ENCODE measurements around the gene GARIN5A. TPM values are rescaled to one million over a fixed set of nuclear protein-coding genes. Genes with fewer than 3 reads are reported as not detected.

GARIN5A gene
- polyA plus RNA-seq, 1 donor (not counting 4 experiments of a cell fraction or from before 2014, with no cell fraction given) = 0.37 TPM

DNA sequence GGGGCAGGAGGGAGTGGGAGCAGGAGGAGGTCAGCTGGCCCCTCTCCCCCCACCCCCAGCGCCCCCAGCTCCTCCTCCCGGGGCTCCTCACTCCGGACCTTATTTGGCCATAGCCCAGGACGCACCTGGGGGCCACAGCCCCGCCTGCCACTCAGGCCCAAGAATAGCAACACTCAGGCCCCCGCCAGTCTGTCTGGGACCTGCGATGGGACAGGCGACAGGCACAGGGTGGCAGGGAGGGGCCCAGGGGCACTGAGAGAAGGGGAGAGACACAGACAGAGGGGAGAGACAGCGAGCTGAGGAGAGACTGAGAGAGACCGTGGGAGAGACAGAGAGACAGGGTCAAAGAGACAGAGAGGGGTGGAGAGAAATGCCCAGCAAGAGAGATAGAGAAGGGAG is 24.1 kb upstream of the GARIN5A start:
- dilution Hi-C loops (cut with MboI; ENCODE audit: extremely low pct_ligation_motif_present, low sequenced_read_pairs) = no loop called here
- Histone ChIP-seq H3K36me3 (ENCODE audit: control insufficient read depth in 2 of 2, extremely low read depth in 1 of 2, insufficient read depth in 2 of 2, low read length in 2 of 2) (no peaks in the 10 kb centered on the region), H3K27me3 (ENCODE audit: control insufficient read depth, extremely low read depth, insufficient read depth, low read length) (peaks cover 5% of the 10 kb centered on the region), H2AFZ (ENCODE audit: control insufficient read depth, low read length) (no peak overlapping the region), H3K9me3 (ENCODE audit: control insufficient read depth, low read depth, low read length) (no peaks in the 10 kb centered on the region), H3K4me3 (ENCODE audit: control insufficient read depth in 2 of 3, extremely low read depth in 1 of 3, insufficient read depth in 2 of 3, low read depth in 1 of 3, low read length in 3 of 3) (no peak overlapping the region), H3K79me2 (ENCODE audit: control insufficient read depth, insufficient read depth, low read length) (no peaks in the 10 kb centered on the region), H3K9ac (ENCODE audit: control insufficient read depth, extremely low read depth, insufficient read depth, low read length) (no peak overlapping the region), H4K20me1 (ENCODE audit: control insufficient read depth, extremely low read depth, insufficient read depth, low read length) (no peaks in the 10 kb centered on the region), H3K9me1 (ENCODE audit: control insufficient read depth, extremely low read depth, insufficient read depth, low read length) (no peaks in the 10 kb centered on the region), H3K27ac (ENCODE audit: control insufficient read depth, insufficient read depth, low read length) (no peak overlapping the region), H3K4me1 (ENCODE audit: control insufficient read depth, extremely low read depth, insufficient read depth, low read length) (no peaks in the 10 kb centered on the region), H3K4me2 (ENCODE audit: control insufficient read depth, extremely low read depth, insufficient read depth, low read depth, low read length) (no peak overlapping the region)
- TF ChIP-seq EZH2 (IDR thresholded peaks at IDR 0.05; ENCODE audit: low read length) (no peak), CTCF (optimal IDR thresholded peaks at IDR 0.05 in 1 of 3, IDR thresholded peaks at IDR 0.05 in 1 of 3, conservative IDR thresholded peaks at IDR 0.05 in 1 of 3; ENCODE audit: extremely low read depth in 1 of 3, insufficient read depth in 2 of 3, low read length in 3 of 3) (no peak)
- no peak for DNase-seq (ENCODE audit: low read depth, low spot score)
- FAIRE-seq = no peak

DNA sequence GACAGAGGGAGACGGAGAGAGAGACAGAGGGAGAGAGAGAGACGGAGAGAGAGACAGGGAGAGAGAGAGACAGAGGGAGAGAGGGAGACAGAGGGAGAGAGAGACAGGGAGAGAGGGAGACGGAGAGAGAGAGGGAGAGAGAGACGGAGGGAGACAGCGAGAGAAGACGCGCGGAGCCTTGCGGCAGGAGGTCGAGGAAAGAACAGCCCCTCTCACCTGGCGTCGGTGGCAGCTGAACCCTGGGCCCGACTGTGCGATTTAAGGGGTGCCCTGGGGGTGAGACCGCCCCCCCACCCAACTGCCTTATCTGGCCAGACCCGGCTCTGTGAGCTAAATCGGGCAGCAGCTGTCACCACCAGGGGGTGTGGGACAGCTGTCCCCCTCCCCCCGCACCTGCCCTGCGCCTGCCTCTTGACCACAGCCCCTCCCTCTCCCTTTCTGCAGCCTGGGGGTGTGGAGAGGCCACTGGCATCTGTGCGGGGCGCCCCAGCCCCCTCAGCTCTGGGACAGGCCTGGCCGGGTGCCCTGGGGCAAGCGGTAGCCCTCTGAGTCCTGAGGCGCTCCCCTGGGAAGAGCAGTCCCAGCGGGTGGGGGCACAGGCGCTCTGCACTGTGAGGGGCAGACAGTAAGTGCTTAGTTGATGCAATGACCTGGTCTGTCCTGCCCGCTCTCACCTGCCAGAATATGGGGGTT is 23.6 kb upstream of the GARIN5A start:
- peaks cover 5% of the 10 kb centered on the region for H3K27me3 ChIP-seq (ENCODE audit: control insufficient read depth, extremely low read depth, insufficient read depth, low read length)
- no peaks in the 10 kb centered on the region for H3K36me3 ChIP-seq (ENCODE audit: control insufficient read depth in 2 of 2, extremely low read depth in 1 of 2, insufficient read depth in 2 of 2, low read length in 2 of 2)
- H3K27ac ChIP-seq (ENCODE audit: control insufficient read depth, insufficient read depth, low read length) = no peak overlapping the region
- no peaks in the 10 kb centered on the region for H3K4me1 ChIP-seq (ENCODE audit: control insufficient read depth, extremely low read depth, insufficient read depth, low read length)
- no peak overlapping the region for H3K4me3 ChIP-seq (ENCODE audit: control insufficient read depth in 2 of 3, extremely low read depth in 1 of 3, insufficient read depth in 2 of 3, low read depth in 1 of 3, low read length in 3 of 3)
- no peak for DNase-seq (ENCODE audit: low read depth, low spot score)
- H3K9me3 ChIP-seq (ENCODE audit: control insufficient read depth, low read depth, low read length) = no peaks in the 10 kb centered on the region
- dilution Hi-C loops (cut with MboI; ENCODE audit: extremely low pct_ligation_motif_present, low sequenced_read_pairs) = no loop called here
- H2AFZ ChIP-seq (ENCODE audit: control insufficient read depth, low read length) = no peak overlapping the region
- H3K79me2 ChIP-seq (ENCODE audit: control insufficient read depth, insufficient read depth, low read length) = no peaks in the 10 kb centered on the region
- H3K9me1 ChIP-seq (ENCODE audit: control insufficient read depth, extremely low read depth, insufficient read depth, low read length) = no peaks in the 10 kb centered on the region
- TF ChIP-seq EZH2 (IDR thresholded peaks at IDR 0.05; ENCODE audit: low read length) (no peak), CTCF (optimal IDR thresholded peaks at IDR 0.05 in 1 of 3, IDR thresholded peaks at IDR 0.05 in 1 of 3, conservative IDR thresholded peaks at IDR 0.05 in 1 of 3; ENCODE audit: extremely low read depth in 1 of 3, insufficient read depth in 2 of 3, low read length in 3 of 3) (peak in 1 of 3 experiments; percentile 26)
- no peak overlapping the region for H3K9ac ChIP-seq (ENCODE audit: control insufficient read depth, extremely low read depth, insufficient read depth, low read length)
- FAIRE-seq = no peak
- no peaks in the 10 kb centered on the region for H4K20me1 ChIP-seq (ENCODE audit: control insufficient read depth, extremely low read depth, insufficient read depth, low read length)
- H3K4me2 ChIP-seq (ENCODE audit: control insufficient read depth, extremely low read depth, insufficient read depth, low read depth, low read length) = no peak overlapping the region
